B cell (primary cell): ENCODE results near the gene FOLR1. TPM values are rescaled to one million over a fixed set of nuclear protein-coding genes. Genes with fewer than 3 reads are reported as not detected.

Source experiments
- ATAC-seq: fragments of 200-7000 bp; cut with Tn5 transposase; one replicate; pipeline ENCODE4 v1.10.0; 2021; ENCODE audit warnings: low read depth, mild to moderate bottlenecking, moderate number of reproducible peaks, moderate library complexity
- CTCF ChIA-PET: fragments of 350-600 bp; sonication (Branson Sonifier 250); formaldehyde crosslinking; loops from one replicate; lab custom pipeline; 2021; ENCODE audit warnings: antibody characterized with exemption, inconsistent platforms; lab: Charles Lee
- POLR2A ChIA-PET: fragments of 350-600 bp; sonication (Branson Sonifier 250); formaldehyde crosslinking; loops from one replicate; lab custom pipeline; 2021; ENCODE audit warnings: antibody characterized with exemption; lab: Charles Lee
- DNase-seq: peaks from one replicate; pipeline ENCODE4 v3.0.0; 2013
- H2AFZ ChIP-seq: 2 replicates; pipeline ENCODE4 v1.6.1; 2012; ENCODE audit warnings: mild to moderate bottlenecking, low read depth, low read length; ENCODE audit not compliant: insufficient read depth, poor library complexity, severe bottlenecking
- H3K27ac ChIP-seq, 2 donors: 1 replicate in 1 of 2; 2 replicates in 1 of 2; pipeline ENCODE4 v1.5.1; 2012 to 2013; ENCODE audit warnings: low read length in 2 of 2, mild to moderate bottlenecking in 2 of 2, moderate library complexity in 1 of 2
- H3K27me3 ChIP-seq, 4 experiments: fragments of 200-600 bp in 1 of 4; sonication (generic) in 1 of 4; replicated peaks in 1 of 4; 1 replicate in 2 of 4; 2 replicates in 2 of 4; pipeline versions ENCODE4 v1.6.1 to v1.7.0; 2013 to 2016; ENCODE audit warnings: low read length in 3 of 4, mild to moderate bottlenecking in 2 of 4, mixed read lengths in 1 of 4, moderate library complexity in 1 of 4; ENCODE audit not compliant: insufficient read depth in 4 of 4, control insufficient read depth in 3 of 4; ENCODE audit errors: control extremely low read depth in 1 of 4
- H3K36me3 ChIP-seq, 2 experiments: replicated peaks in 1 of 2; 1 replicate in 1 of 2; 2 replicates in 1 of 2; pipeline versions ENCODE4 v1.6.1 to v1.7.1; 2013; ENCODE audit warnings: low read length in 1 of 2; ENCODE audit not compliant: insufficient read depth in 2 of 2, control insufficient read depth in 1 of 2; ENCODE audit errors: control extremely low read depth in 1 of 2, extremely low read depth in 1 of 2
- H3K4me1 ChIP-seq, 2 donors: fragments of 200-600 bp in 1 of 2; sonication (generic) in 1 of 2; 1 replicate in 1 of 2; 2 replicates in 1 of 2; pipeline versions ENCODE4 v1.5.1 to v1.6.1; 2013 to 2017; ENCODE audit warnings: low read length in 2 of 2; ENCODE audit not compliant: control insufficient read depth in 2 of 2, insufficient read depth in 2 of 2
- H3K4me2 ChIP-seq: replicated peaks from 2 replicates; pipeline ENCODE3; 2012; ENCODE audit warnings: mild to moderate bottlenecking, low read depth, low read length; ENCODE audit not compliant: poor library complexity, severe bottlenecking
- H3K4me3 ChIP-seq, 5 experiments: fragments of 200-600 bp in 1 of 5; sonication (generic) in 1 of 5; 1 replicate in 3 of 5; 2 replicates in 2 of 5; pipeline versions ENCODE4 v1.5.1 to v1.7.0; 2011 to 2016; ENCODE audit warnings: low read length in 4 of 5, mild to moderate bottlenecking in 4 of 5, low read depth in 2 of 5, control low read depth in 1 of 5, moderate library complexity in 1 of 5; ENCODE audit not compliant: insufficient read depth in 1 of 5; ENCODE audit errors: control extremely low read depth in 1 of 5, extremely low read depth in 1 of 5
- H3K79me2 ChIP-seq: fragments of 200-600 bp; sonication (generic); one replicate; pipeline ENCODE4 v1.6.0; 2016; ENCODE audit warnings: low read length; ENCODE audit not compliant: control insufficient read depth, insufficient read depth
- H3K9ac ChIP-seq: fragments of 200-600 bp; sonication (generic); 2 replicates; pipeline ENCODE4 v1.6.1; 2017; ENCODE audit warnings: mild to moderate bottlenecking, low read length, moderate library complexity
- H3K9me3 ChIP-seq, 3 donors: one replicate each; pipeline versions ENCODE4 v1.6.1 to v1.7.1; 2013; ENCODE audit warnings: low read length in 2 of 3; ENCODE audit not compliant: control insufficient read depth in 2 of 3, insufficient read depth in 1 of 3; ENCODE audit errors: control extremely low read depth in 1 of 3
- H4K20me1 ChIP-seq: 2 replicates; pipeline ENCODE4 v1.6.0; 2012; ENCODE audit warnings: mild to moderate bottlenecking, low read length; ENCODE audit not compliant: insufficient read depth, control insufficient read depth, poor library complexity, severe bottlenecking
- H3K27ac Mint-ChIP-seq: one replicate; pipeline ENCODE4 v1.8.0; 2021; ENCODE audit warnings: mixed read lengths
- H3K27me3 Mint-ChIP-seq: one replicate; pipeline ENCODE4 v1.8.0; 2021; ENCODE audit warnings: mixed read lengths
- H3K4me1 Mint-ChIP-seq: one replicate; pipeline ENCODE4 v1.8.0; 2021; ENCODE audit warnings: mixed read lengths
- H3K4me3 Mint-ChIP-seq: one replicate; pipeline ENCODE4 v1.8.0; 2021; ENCODE audit warnings: mixed read lengths
- H3K9me3 Mint-ChIP-seq: one replicate; pipeline ENCODE4 v1.8.0; 2022; ENCODE audit warnings: mixed read lengths; ENCODE audit not compliant: insufficient read depth
- CTCF ChIP-seq: fragments of 200-600 bp; IDR thresholded peaks from one replicate; pipeline ENCODE4 v1.8.0; 2022; ENCODE audit warnings: antibody characterized with exemption, mild to moderate bottlenecking
- EZH2 ChIP-seq: IDR thresholded peaks from 2 replicates; pipeline ENCODE4 v1.6.1; 2012; ENCODE audit warnings: borderline replicate concordance, low read depth, mild to moderate bottlenecking, moderate library complexity, low read length; ENCODE audit not compliant: insufficient read depth, poor library complexity, severe bottlenecking
- WGBS: methylation state at CpG from one replicate; pipeline ENCODE4 v1.1.5; 2013; ENCODE audit warnings: missing lambda C conversion rate; ENCODE audit not compliant: insufficient coverage; 5-methylcytosine and 5-hydroxymethylcytosine counted together
- intact Hi-C: fragments of 100-400 bp; cut with micrococcal nuclease; formaldehyde crosslinking; loops from one replicate; pipeline ENCODE4 v1.10.0; 2022
- polyA plus RNA-seq: library from polyadenylated mRNA; depleted of rRNA; stranded (reverse); fragments of >200 nt; gene quantifications from 2 replicates; pipeline ENCODE4 v1.2.3, GENCODE V29; 2012
- total RNA-seq, 2 donors: library from RNA; stranded (reverse); fragments of 120-200 nt in 1 of 2; gene quantifications; 1 replicate in 1 of 2; 2 replicates in 1 of 2; pipeline versions ENCODE4 v1.2.3 to v1.2.4, GENCODE V29; 2013 to 2022

The FOLR1 gene
- total and polyA plus RNA-seq, 2 donors (not counting 1 experiment from before 2014, with no cell fraction given) = not detected

- peaks cover 7% of the 10 kb centered on the region for H4K20me1 ChIP-seq
- H3K4me2 ChIP-seq = peak overlapping the region; percentile 74
- intact Hi-C loops = no loop called here
- Mint-ChIP-seq H3K9me3 (no peaks in the 10 kb centered on the region), H3K4me1 (peaks cover 30% of the 10 kb centered on the region), H3K27me3 (peaks cover 36% of the 10 kb centered on the region), H3K27ac (peak overlapping the region; percentile 50), H3K4me3 (peak overlapping the region; percentile 81)
- H2AFZ ChIP-seq = no peak overlapping the region
- peak overlapping the region; percentile 35 for H3K9ac ChIP-seq
- ChIA-PET POLR2A (interaction anchor here (0.7 to 0.9 kb wide), 2 partner anchors 17 to 296 kb away, joined by 3 read pairs; no protein-coding TSS in a partner anchor), CTCF (interaction anchor here (0.7 to 1.3 kb wide), 5 partner anchors 62 to 190 kb away, joined by 3 to 5 read pairs (median 3); no protein-coding TSS in a partner anchor)
- peaks cover 0 to 25% (median 0%) of the 10 kb centered on the region in 3 donors for H3K9me3 ChIP-seq
- no peaks in the 10 kb centered on the region for H3K79me2 ChIP-seq
- DNase-seq (peak; percentile 45), ATAC-seq (no peak)
- peaks cover 0 to 58% (median 35%) of the 10 kb centered on the region in 4 experiments for H3K27me3 ChIP-seq
- peak overlapping the region in 1 of 5 experiments; percentile 5 for H3K4me3 ChIP-seq
- TF ChIP-seq CTCF (no peak), EZH2 (no peak)
- H3K27ac ChIP-seq = no peak overlapping the region
- H3K4me1 ChIP-seq = peaks cover 22 to 40% of the 10 kb centered on the region in 2 donors
- WGBS = 8% methylated on average over 42 of the region's 44 CpGs
- H3K36me3 ChIP-seq = peaks cover 0 to 25% of the 10 kb centered on the region in 2 experiments
Measured at GRCh38 chr11:72240461-72241290, 48.7 kb downstream of the FOLR1 start.
